Activated T-helper 1 cell treated with anti-CD3 and anti-CD28 coated beads, Interleukin-12 subunit alpha, Interleukin-12 subunit beta, Interleukin-2, Interleukin-4 antibody, amounts not matched to agents 30 ng/mL and 10 ng/mL and 1 ng/mL, durations not matched to agents 14 hours and 24 hours and 36 hours (primary cell): ENCODE data around the gene TRIM62. TPM values are rescaled to one million over a fixed set of nuclear protein-coding genes. Genes with fewer than 3 reads are reported as not detected.

ENCODE experiments used
- total RNA-seq: library from RNA; stranded (reverse); gene quantifications from 2 replicates; pipeline ENCODE4 v1.2.3, GENCODE V29; 2022

TRIM62 gene
- total RNA-seq, 1 donor from 2014 or later = 4.5 TPM

Other genes starting within 250 kb of the TRIM62 start
- 52.1 and 56.5 TPM in 2 replicates for gene RNF19B, start 217.2 kb downstream of the TRIM62 start, total RNA-seq
- gene AK2, start 145.2 kb downstream of the TRIM62 start, total RNA-seq = 387 and 400 TPM in 2 replicates
- 1.1 and 1.4 TPM in 2 replicates for gene AZIN2, start 100.9 kb downstream of the TRIM62 start, total RNA-seq
- gene ZNF362, start 74.4 kb upstream of the TRIM62 start, total RNA-seq = 13.8 and 14.6 TPM in 2 replicates
- gene A3GALT2, start 139.1 kb upstream of the TRIM62 start, total RNA-seq = not detected in 2 replicates
- 36.7 and 40.1 TPM in 2 replicates for gene PHC2, start 249.1 kb upstream of the TRIM62 start, total RNA-seq